CD4-positive, alpha-beta T cell treated with Interleukin-15 for 4 hours (primary cell): ENCODE data around the gene ECE2.

ENCODE experiments used
- DNase-seq: peaks from one replicate; pipeline ENCODE4 v3.0.0-alpha.2; 2020; ENCODE audit warnings: low spot score

ECE2 gene

GRCh38 chr3:184314700-184315542 is 39.1 kb downstream of the ECE2 start:
- peak; percentile 65 for DNase-seq

- DNase-seq: no peak
Observed at GRCh38 chr3:184315543-184315867, 39.7 kb downstream of the ECE2 start.

- peak; percentile 6 for DNase-seq
Observed at GRCh38 chr3:184315871-184316661, 40.2 kb downstream of the ECE2 start.

DNA sequence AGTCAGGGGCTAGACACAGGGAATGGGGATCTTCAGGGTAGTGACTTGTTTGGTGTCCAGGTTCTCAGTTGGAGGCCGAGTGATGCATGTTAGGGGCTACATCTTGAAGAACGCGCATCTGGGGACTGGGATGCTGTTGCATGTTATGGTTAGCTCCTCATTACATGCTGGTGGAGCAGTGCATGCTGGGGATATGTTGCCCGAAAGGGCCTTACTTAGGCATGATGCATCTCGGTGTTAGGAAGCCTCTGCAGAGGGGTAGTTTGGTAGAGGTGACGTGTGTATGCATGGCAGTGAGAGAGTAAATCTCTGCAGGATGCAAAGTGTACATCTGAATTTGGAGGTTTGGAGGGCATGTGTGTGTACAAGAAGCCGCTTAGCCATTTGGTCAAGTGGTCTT is 41.0 kb downstream of the ECE2 start:
- DNase-seq: no peak

GRCh38 chr3:184317201-184317600 is 41.4 kb downstream of the ECE2 start:
- DNase-seq: no peak

- peak; percentile 46 for DNase-seq
Observed at GRCh38 chr3:184320104-184320445, 44.3 kb downstream of the ECE2 start.

GRCh38 chr3:184321666-184322065 is 45.8 kb downstream of the ECE2 start:
- no peak for DNase-seq

DNA sequence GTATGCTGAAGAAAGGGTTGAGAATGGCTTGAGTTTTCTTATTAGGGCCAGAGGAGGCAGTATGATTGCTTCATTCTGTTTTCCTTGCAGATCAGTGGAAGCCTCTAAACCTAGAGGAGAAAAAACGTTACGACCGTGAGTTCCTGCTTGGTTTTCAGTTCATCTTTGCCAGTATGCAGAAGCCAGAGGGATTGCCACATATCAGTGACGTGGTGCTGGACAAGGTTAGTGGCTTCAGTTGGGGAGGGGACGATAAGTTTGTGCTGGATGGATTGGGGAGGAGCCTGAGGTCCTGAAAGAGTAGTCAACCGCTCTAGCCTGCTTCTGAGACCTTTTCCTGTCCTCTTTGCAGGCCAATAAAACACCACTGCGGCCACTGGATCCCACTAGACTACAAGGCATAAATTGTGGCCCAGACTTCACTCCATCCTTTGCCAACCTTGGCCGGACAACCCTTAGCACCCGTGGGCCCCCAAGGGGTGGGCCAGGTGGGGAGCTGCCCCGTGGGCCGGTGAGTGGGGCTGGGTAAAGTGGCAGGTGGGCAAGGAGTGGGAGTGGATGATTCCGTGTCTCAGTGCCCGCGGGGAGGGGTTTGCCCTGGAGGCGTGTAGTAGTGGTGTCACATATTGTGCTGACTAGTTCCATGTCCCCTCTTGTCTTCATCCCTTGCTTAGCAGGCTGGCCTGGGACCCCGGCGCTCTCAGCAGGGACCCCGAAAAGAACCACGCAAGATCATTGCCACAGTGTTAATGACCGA is 47.1 kb downstream of the ECE2 start:
- no peak for DNase-seq

DNA sequence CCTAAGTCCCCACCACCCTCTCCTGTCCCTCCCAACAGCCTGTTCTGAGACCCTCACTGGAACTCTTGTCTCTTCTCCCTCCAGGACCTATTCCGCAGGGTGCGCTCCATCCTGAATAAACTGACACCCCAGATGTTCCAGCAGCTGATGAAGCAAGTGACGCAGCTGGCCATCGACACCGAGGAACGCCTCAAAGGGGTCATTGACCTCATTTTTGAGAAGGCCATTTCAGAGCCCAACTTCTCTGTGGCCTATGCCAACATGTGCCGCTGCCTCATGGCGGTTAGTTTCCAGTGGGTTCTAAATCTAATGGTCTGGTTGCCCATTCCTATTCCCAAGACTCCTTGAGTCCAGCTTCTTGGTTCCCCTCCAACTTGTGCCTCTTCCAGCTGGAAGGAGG is 47.9 kb downstream of the ECE2 start:
- no peak for DNase-seq

- no peak for DNase-seq
Observed at GRCh38 chr3:184325269-184325668, 49.4 kb downstream of the ECE2 start.

- no peak for DNase-seq
Observed at GRCh38 chr3:184325715-184326369, 50.0 kb downstream of the ECE2 start.

- DNase-seq: no peak
Observed at GRCh38 chr3:184327171-184327570, 51.3 kb downstream of the ECE2 start.

DNA sequence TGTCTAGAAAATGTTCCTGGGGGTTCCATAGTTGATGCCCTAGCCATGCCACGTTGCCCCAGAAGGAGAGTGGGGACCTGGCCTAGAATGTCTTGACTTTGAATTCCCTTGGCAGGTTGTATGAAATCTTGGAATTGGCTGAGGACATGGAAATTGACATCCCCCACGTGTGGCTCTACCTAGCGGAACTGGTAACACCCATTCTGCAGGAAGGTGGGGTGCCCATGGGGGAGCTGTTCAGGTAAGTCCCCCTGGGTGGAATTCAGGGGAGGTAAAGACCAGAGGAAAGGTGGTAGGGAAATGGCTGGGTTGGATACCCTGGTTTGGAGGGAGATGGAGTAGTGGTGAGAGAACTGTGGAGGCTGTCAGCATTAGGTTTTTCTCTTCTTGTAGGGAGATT is 52.7 kb downstream of the ECE2 start:
- DNase-seq: no peak

DNA sequence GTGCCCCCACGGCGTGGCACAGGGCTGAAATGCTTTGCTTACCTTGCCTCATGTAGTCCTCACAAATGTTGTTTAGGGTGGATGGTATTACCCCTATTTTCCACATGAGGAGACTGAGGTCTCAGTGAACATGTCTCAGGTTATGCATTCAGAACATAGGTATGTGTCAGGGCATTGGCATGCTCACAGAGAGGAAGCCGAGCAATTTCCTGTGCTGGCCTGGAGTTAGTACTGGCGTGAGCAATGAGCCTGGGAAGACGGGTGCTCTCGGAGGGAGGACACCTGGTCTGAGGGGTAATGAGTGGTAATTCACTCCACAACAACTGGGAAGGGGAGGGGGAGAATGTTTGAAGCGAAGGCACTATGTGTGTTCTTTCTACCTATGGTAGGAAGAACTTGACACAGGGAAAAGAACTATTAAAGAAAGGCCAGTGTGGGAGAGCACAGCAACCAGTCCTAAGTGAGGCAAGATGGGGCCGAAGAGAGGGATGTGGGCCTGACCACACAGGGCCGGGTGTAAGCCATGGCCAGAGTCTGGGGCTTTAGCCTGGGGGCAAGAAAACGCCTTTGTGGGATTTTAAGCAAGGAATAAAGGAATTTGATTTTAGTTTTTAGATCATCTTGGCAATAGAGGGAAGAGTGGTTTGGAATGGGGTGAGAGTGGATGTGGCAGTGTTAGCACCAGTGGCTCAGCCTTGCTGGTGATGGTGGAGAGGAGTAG is 56.7 kb downstream of the ECE2 start:
- DNase-seq: no peak

- DNase-seq: no peak
Observed at GRCh38 chr3:184333190-184333589, 57.4 kb downstream of the ECE2 start.

GRCh38 chr3:184333700-184334099 is 57.9 kb downstream of the ECE2 start:
- DNase-seq: no peak

DNA sequence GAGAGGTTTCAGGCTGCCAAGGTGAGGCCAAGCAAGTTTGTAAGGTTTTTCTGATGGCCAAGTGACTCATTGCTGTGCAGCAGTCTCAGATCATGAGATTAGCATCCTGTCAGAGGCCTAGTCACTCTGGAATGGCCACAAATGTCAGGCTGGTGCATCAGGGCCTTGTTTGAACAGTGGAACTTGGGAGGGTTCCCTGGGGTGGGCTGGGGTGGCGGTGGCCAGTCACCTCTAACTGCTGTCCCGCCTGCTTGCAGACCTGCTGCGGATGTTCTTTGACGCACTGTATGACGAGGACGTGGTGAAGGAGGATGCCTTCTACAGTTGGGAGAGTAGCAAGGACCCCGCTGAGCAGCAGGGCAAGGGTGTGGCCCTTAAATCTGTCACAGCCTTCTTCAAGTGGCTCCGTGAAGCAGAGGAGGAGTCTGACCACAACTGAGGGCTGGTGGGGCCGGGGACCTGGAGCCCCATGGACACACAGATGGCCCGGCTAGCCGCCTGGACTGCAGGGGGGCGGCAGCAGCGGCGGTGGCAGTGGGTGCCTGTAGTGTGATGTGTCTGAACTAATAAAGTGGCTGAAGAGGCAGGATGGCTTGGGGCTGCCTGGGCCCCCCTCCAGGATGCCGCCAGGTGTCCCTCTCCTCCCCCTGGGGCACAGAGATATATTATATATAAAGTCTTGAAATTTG is 58.8 kb downstream of the ECE2 start:
- DNase-seq: peak; percentile 55

- DNase-seq: no peak
Observed at GRCh38 chr3:184335291-184335660, 59.5 kb downstream of the ECE2 start.

DNA sequence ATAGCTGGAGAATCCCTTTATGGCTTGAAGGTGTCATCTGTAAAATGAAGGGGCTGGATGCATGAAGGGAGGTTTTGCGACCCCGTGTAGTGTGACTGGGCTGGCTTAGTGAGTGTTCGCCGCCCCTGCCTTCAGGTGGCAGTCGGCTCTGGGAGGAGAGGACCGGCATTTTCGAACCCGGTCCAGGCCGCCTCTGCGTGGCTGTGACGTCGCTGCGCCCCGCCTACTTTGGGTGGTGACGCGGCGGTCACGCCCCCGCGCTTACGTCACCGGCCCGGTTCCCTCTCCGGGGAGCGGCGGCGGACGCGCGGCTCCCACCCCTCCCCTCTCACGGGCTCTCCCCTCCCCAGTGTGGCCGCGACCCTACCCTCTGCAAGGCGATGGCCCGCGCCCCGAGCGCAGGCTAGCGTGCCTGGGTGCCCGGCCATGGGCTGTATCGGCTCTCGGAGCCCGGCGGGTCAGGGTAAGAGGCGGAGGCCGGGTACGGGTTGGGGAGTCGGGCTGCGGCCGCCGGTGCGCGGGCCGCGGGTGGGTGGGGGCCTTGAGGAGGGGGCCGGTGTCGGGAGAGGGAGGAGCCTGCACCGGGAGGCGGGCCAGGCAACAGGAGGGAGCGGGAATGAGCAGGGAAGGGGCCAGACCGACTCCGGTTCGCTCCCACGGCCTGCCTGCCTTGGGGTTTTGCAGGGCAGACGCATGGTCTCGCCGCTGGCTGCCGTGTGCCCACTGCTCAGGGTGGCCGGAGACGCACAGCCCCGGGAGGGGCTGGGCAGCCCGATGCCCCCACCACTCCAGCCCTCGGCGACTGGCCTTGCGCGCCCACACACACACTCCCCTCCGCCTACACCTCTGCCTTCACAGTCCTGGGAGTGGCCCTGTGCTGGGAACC is 60.1 kb downstream of the ECE2 start:
- DNase-seq: peak; percentile 81
